22Rv1 (cell line): ENCODE measurements around the gene AGAP1.

Experiments used
- H3K27ac ChIP-seq: fragments of 450-650 bp; 2 replicates; pipeline ENCODE4 v1.5.1; 2017
- CTCF ChIP-seq: fragments of 450-650 bp; IDR thresholded peaks from 2 replicates; pipeline ENCODE4 v1.5.1; 2017; ENCODE audit warnings: mild to moderate bottlenecking
- ZFX ChIP-seq: fragments of 450-650 bp; IDR thresholded peaks from 2 replicates; pipeline ENCODE4 v1.6.1; 2017; ENCODE audit warnings: antibody characterized with exemption, borderline replicate concordance

Gene AGAP1

DNA sequence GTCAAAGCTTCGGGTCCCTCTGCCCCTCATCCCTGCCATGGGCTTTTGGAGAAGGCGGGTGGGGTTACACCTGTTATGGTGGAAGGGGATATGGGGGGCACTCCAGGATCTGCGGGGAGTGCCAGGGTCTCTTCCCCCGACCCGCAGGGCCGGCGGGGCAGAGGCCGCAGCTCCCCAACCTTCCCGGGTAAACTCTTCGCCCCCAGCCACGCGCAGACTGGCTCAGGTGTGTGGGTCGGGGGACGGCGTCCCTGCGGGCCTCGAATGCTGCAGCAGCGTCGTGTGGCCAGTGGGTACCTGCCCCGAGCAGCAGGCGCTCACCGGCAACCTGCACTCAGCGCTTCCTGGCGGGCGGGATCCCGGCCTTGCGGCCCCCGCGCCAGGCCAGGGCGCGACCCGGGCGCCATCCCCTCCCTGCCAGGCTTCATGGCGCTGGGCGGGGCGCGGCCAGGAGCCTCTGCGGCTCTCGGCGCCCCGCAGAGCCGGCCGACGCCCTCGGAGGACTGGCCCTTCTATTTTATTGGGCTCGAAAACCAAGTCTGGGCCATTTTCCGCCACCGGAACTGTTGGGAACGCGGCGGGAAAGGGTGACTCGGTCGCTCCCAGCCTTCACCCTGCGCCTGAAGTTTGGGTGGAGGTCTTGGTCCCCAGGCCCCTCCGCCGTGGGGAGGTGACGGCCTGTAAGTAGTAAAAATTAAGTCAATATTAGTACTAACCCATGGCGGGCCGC, 669.8 kb downstream of the AGAP1 start:
- no peak overlapping the region for H3K27ac ChIP-seq
- TF ChIP-seq CTCF: no peak

GRCh38 chr2:236164201-236164924, 670.5 kb downstream of the AGAP1 start:
- TF ChIP-seq CTCF (no peak), ZFX (no peak)
- H3K27ac ChIP-seq: no peak overlapping the region

- H3K27ac ChIP-seq: no peak overlapping the region
- TF ChIP-seq ZFX: no peak
These were observed 671.3 kb downstream of the AGAP1 start for GRCh38 chr2:236164925-236165841.

GRCh38 chr2:236165842-236166795, 672.3 kb downstream of the AGAP1 start:
- TF ChIP-seq CTCF (no peak), ZFX (no peak)
- no peak overlapping the region for H3K27ac ChIP-seq

- no peak for TF ChIP-seq ZFX
- TF ChIP-seq CTCF: no peak
- no peak overlapping the region for H3K27ac ChIP-seq
These were observed 673.0 kb downstream of the AGAP1 start for GRCh38 chr2:236166796-236167296.

DNA sequence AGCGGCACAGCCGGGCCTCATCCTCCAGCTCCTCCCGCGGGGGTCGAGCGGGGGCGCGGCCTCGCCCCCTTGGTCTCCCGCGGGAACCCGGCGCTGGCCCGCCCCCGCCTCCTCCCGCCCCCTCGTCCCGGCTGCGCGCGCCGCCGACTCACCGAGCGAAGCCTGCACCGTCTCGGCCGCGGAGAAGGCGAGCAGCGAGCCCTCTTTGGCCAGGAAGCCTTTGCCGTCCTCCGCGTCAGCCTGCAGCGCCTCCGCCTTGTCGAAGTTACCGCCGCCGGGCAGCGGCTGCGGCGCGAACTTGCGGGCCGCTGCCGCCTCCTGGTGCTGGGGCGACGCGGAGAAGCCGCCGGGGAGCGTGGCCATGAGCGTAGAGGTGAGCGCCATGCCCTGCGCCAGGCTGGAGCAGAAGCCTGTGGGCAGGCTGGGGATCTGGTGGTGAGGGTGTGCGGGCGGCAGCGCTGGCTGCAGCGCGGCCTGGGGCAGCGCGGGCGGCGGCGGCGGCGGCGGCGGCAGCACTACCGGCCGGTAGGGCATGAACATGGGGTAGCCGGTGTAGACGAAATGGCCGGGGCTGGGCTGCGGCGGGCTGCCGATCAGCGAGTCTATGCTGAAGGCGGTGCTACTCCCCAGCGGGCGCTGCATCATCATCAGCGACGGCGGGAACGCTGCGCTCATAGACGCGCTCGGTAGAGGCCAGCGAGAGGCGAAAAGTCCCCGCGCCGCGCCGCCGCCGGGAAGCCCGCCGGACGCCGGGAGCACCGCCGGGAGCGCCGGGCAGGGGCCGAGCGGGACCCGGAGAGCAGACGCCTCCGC, 673.7 kb downstream of the AGAP1 start:
- H3K27ac ChIP-seq: no peak overlapping the region
- TF ChIP-seq CTCF (peak; percentile 35), ZFX (no peak)
